Stimulated activated effector memory CD8-positive, alpha-beta T cell treated with anti-CD3 and anti-CD28 coated beads, Interleukin-12 subunit alpha, Interleukin-12 subunit beta, amount 100 ng/mL, for 72 hours (primary cell): Measurements from ENCODE around the gene SH3RF3.
A peak's percentile ranks its signal among the peaks of the same experiment; 100 is the strongest.

Experiments used
- ATAC-seq: fragments of 150-1000 bp; cut with Tn5 transposase; 2 replicates; pipeline ENCODE4 v1.10.0; 2021
- DNase-seq, 2 donors: peaks; one replicate each; pipeline ENCODE4 v3.0.0; 2021 to 2022; ENCODE audit warnings: low spot score in 2 of 2
- H3K27ac Mint-ChIP-seq: one replicate; pipeline ENCODE4 v1.8.0; 2022; ENCODE audit warnings: mild to moderate bottlenecking, mixed read lengths
- H3K36me3 Mint-ChIP-seq: one replicate; pipeline ENCODE4 v1.8.0; 2022; ENCODE audit warnings: mild to moderate bottlenecking, mixed read lengths
- H3K4me1 Mint-ChIP-seq: one replicate; pipeline ENCODE4 v1.8.0; 2022; ENCODE audit warnings: mixed read lengths
- H3K4me3 Mint-ChIP-seq: one replicate; pipeline ENCODE4 v1.8.0; 2022; ENCODE audit warnings: mild to moderate bottlenecking, mixed read lengths
- H3K9me3 Mint-ChIP-seq: one replicate; pipeline ENCODE4 v1.8.0; 2022; ENCODE audit warnings: mixed read lengths

SH3RF3 gene

GRCh38 chr2:109226128-109226527 is 97.1 kb downstream of the SH3RF3 start:
- Mint-ChIP-seq H3K36me3 (no peaks in the 10 kb centered on the region), H3K27ac (no peak overlapping the region), H3K9me3 (no peaks in the 10 kb centered on the region), H3K4me3 (no peak overlapping the region), H3K4me1 (peaks cover 17% of the 10 kb centered on the region)
- no peak for ATAC-seq
- DNase-seq: no peak

DNA sequence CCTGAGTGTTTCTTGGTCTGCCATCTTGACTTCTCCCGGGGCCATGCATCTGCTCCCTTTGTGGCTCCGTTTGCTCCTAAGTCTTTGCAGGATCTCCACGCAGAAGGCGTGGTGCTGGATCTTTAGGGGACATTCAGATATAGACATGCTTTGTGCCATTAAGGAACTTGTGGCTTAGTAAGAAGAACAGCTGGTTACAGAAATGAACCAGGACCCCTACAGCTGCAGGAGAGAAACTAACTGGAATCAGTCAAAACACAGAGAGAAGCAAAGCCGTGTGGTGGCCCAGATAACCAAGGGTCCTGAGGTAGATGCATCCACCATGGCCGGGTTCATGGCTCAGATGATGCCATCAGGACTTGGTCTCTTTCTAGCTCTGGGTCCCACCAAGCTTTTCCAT is 97.6 kb downstream of the SH3RF3 start:
- DNase-seq: no peak
- H3K27ac Mint-ChIP-seq: no peak overlapping the region

DNA sequence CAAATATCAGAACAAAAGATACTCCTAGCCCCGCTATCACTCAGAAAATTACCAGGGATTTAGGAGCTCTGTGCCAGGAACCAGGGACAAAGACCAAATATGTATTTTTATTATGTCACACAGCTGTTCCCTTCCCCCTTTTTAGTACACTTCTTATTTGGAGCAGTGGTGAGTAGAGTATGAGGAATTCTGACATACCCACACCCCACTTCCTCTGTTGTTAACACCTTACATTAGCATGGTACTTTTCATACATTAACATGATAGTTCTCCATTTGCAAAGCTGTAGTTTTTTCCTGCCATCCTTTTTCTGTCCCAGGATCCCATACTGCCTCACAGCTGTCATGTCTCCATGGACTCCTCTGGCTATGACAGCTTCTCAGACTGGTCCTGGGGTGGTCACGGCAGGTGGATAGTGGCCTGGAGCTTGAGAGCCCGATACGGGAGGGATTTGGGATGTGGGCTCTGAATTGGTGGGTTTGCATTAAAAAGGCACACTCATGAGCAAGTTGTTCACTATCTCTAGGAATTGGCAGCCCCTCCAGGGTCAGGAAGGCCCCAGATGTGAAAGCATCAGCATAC is 100.2 kb downstream of the SH3RF3 start:
- H3K9me3 Mint-ChIP-seq: no peaks in the 10 kb centered on the region
- no peak for DNase-seq
- H3K36me3 Mint-ChIP-seq: no peaks in the 10 kb centered on the region
- H3K4me1 Mint-ChIP-seq: peaks cover 23% of the 10 kb centered on the region
- no peak overlapping the region for H3K27ac Mint-ChIP-seq
- ATAC-seq: no peak
- H3K4me3 Mint-ChIP-seq: no peak overlapping the region

More for the DNA sequence above, 97.6 kb downstream of the SH3RF3 start:
- Mint-ChIP-seq H3K4me1 (peaks cover 22% of the 10 kb centered on the region), H3K36me3 (no peaks in the 10 kb centered on the region), H3K9me3 (no peaks in the 10 kb centered on the region), H3K4me3 (no peak overlapping the region)
- no peak for ATAC-seq

- DNase-seq (no peak), ATAC-seq (no peak)
- H3K36me3 Mint-ChIP-seq: no peaks in the 10 kb centered on the region
- no peak overlapping the region for H3K27ac Mint-ChIP-seq
- H3K4me3 Mint-ChIP-seq: no peak overlapping the region
- H3K9me3 Mint-ChIP-seq: no peaks in the 10 kb centered on the region
- peaks cover 23% of the 10 kb centered on the region for H3K4me1 Mint-ChIP-seq
Observed at GRCh38 chr2:109230941-109231420, 102.0 kb downstream of the SH3RF3 start.

GRCh38 chr2:109231428-109231827 is 102.4 kb downstream of the SH3RF3 start:
- no peaks in the 10 kb centered on the region for H3K36me3 Mint-ChIP-seq
- DNase-seq (no peak), ATAC-seq (no peak)
- no peak overlapping the region for H3K27ac Mint-ChIP-seq
- peaks cover 23% of the 10 kb centered on the region for H3K4me1 Mint-ChIP-seq
- H3K9me3 Mint-ChIP-seq: no peaks in the 10 kb centered on the region
- no peak overlapping the region for H3K4me3 Mint-ChIP-seq

- Mint-ChIP-seq H3K36me3 (no peaks in the 10 kb centered on the region), H3K27ac (no peak overlapping the region), H3K4me3 (no peak overlapping the region), H3K4me1 (peaks cover 23% of the 10 kb centered on the region), H3K9me3 (no peaks in the 10 kb centered on the region)
- ATAC-seq: no peak
- DNase-seq: no peak
Observed at GRCh38 chr2:109231996-109232705, 103.1 kb downstream of the SH3RF3 start.

GRCh38 chr2:109232909-109233308 is 103.9 kb downstream of the SH3RF3 start:
- DNase-seq (no peak), ATAC-seq (no peak)
- Mint-ChIP-seq H3K4me3 (no peak overlapping the region), H3K36me3 (no peaks in the 10 kb centered on the region), H3K4me1 (peaks cover 23% of the 10 kb centered on the region), H3K27ac (no peak overlapping the region), H3K9me3 (no peaks in the 10 kb centered on the region)

- no peak for ATAC-seq
- Mint-ChIP-seq H3K9me3 (no peaks in the 10 kb centered on the region), H3K4me1 (peaks cover 24% of the 10 kb centered on the region), H3K36me3 (no peaks in the 10 kb centered on the region), H3K27ac (no peak overlapping the region), H3K4me3 (no peak overlapping the region)
- no peak for DNase-seq
Observed at GRCh38 chr2:109233643-109234042, 104.6 kb downstream of the SH3RF3 start.

- ATAC-seq: no peak
- H3K27ac Mint-ChIP-seq: no peak overlapping the region
- DNase-seq: no peak
- peaks cover 23% of the 10 kb centered on the region for H3K4me1 Mint-ChIP-seq
- no peak overlapping the region for H3K4me3 Mint-ChIP-seq
- no peaks in the 10 kb centered on the region for H3K36me3 Mint-ChIP-seq
- H3K9me3 Mint-ChIP-seq: no peaks in the 10 kb centered on the region
Observed at GRCh38 chr2:109234355-109234754, 105.3 kb downstream of the SH3RF3 start.

- DNase-seq (no peak), ATAC-seq (no peak)
- H3K4me1 Mint-ChIP-seq: peaks cover 16% of the 10 kb centered on the region
- no peaks in the 10 kb centered on the region for H3K9me3 Mint-ChIP-seq
- no peak overlapping the region for H3K4me3 Mint-ChIP-seq
- H3K36me3 Mint-ChIP-seq: no peaks in the 10 kb centered on the region
- no peak overlapping the region for H3K27ac Mint-ChIP-seq
Observed at GRCh38 chr2:109236147-109236546, 107.1 kb downstream of the SH3RF3 start.

GRCh38 chr2:109237792-109238191 is 108.8 kb downstream of the SH3RF3 start:
- peaks cover 11% of the 10 kb centered on the region for H3K4me1 Mint-ChIP-seq
- DNase-seq: no peak
- no peak overlapping the region for H3K27ac Mint-ChIP-seq
- no peak overlapping the region for H3K4me3 Mint-ChIP-seq
- no peaks in the 10 kb centered on the region for H3K9me3 Mint-ChIP-seq
- ATAC-seq: no peak
- no peaks in the 10 kb centered on the region for H3K36me3 Mint-ChIP-seq

- Mint-ChIP-seq H3K36me3 (no peaks in the 10 kb centered on the region), H3K27ac (no peak overlapping the region)
Observed at GRCh38 chr2:109238580-109238979, 109.6 kb downstream of the SH3RF3 start.

GRCh38 chr2:109239720-109240119 is 110.7 kb downstream of the SH3RF3 start:
- H3K4me1 Mint-ChIP-seq: peaks cover 11% of the 10 kb centered on the region
- no peaks in the 10 kb centered on the region for H3K9me3 Mint-ChIP-seq
- no peaks in the 10 kb centered on the region for H3K36me3 Mint-ChIP-seq
- H3K4me3 Mint-ChIP-seq: no peak overlapping the region
- ATAC-seq (no peak), DNase-seq (no peak)
- H3K27ac Mint-ChIP-seq: no peak overlapping the region

More at GRCh38 chr2:109238580-109238979, 109.6 kb downstream of the SH3RF3 start:
- Mint-ChIP-seq H3K9me3 (no peaks in the 10 kb centered on the region), H3K4me1 (peaks cover 11% of the 10 kb centered on the region), H3K4me3 (no peak overlapping the region)
- DNase-seq: no peak
- ATAC-seq: peak; percentile 83

- peaks cover 11% of the 10 kb centered on the region for H3K4me1 Mint-ChIP-seq
Observed at GRCh38 chr2:109242210-109242653, 113.2 kb downstream of the SH3RF3 start.

GRCh38 chr2:109242654-109243331 is 113.8 kb downstream of the SH3RF3 start:
- Mint-ChIP-seq H3K4me3 (no peak overlapping the region), H3K36me3 (no peaks in the 10 kb centered on the region), H3K4me1 (peaks cover 17% of the 10 kb centered on the region), H3K9me3 (no peaks in the 10 kb centered on the region), H3K27ac (peak overlapping the region; percentile 26)
- DNase-seq (no peak), ATAC-seq (no peak)

More at GRCh38 chr2:109242210-109242653, 113.2 kb downstream of the SH3RF3 start:
- DNase-seq (no peak), ATAC-seq (no peak)
- H3K9me3 Mint-ChIP-seq: no peaks in the 10 kb centered on the region
- H3K4me3 Mint-ChIP-seq: no peak overlapping the region
- H3K27ac Mint-ChIP-seq: peak overlapping the region; percentile 26
- no peaks in the 10 kb centered on the region for H3K36me3 Mint-ChIP-seq
